Peyer's patch (tissue), 4 donors: ENCODE measurements around the gene NOTUM. TPM values are rescaled to one million over a fixed set of nuclear protein-coding genes. Genes with fewer than 3 reads are reported as not detected.

Experiments
- DNase-seq, 3 donors: peaks; one replicate each; pipeline ENCODE4 v3.0.0-alpha.2; 2017 to 2019
- H3K27ac ChIP-seq, 4 donors: fragments of 200-600 bp; sonication (generic); one replicate each; pipeline ENCODE4 v1.5.1; 2016 to 2019
- H3K27me3 ChIP-seq, 2 donors: fragments of 200-600 bp; sonication (generic); one replicate each; pipeline ENCODE4 v1.5.1; 2019
- H3K36me3 ChIP-seq, 3 donors: fragments of 200-600 bp; sonication (generic); one replicate each; pipeline ENCODE4 v1.5.1; 2016 to 2019
- H3K4me1 ChIP-seq, 4 donors: fragments of 200-600 bp; sonication (generic); one replicate each; pipeline ENCODE4 v1.5.1; 2016 to 2019
- H3K4me3 ChIP-seq, 4 donors: fragments of 200-600 bp; sonication (generic); 1 replicate in 3 of 4; 2 replicates in 1 of 4; pipeline ENCODE4 v1.5.1; 2016 to 2019; ENCODE audit warnings: mild to moderate bottlenecking in 1 of 4
- H3K9me3 ChIP-seq, 4 donors: fragments of 200-600 bp; sonication (generic); one replicate each; pipeline ENCODE4 v1.5.1; 2016 to 2019; ENCODE audit warnings: mild to moderate bottlenecking in 1 of 4
- CTCF ChIP-seq, 6 experiments: fragments of 450-650 bp in 4 of 6; fragments of 200-600 bp in 2 of 6; sonication (generic) in 1 of 6; IDR thresholded peaks; one replicate each; pipeline ENCODE4 v1.5.1; 2017 to 2019; ENCODE audit warnings: antibody characterized with exemption in 6 of 6, mild to moderate bottlenecking in 3 of 6, moderate library complexity in 1 of 6
- POLR2A ChIP-seq, 2 donors: fragments of 450-650 bp; IDR thresholded peaks; one replicate each; pipeline ENCODE4 v1.5.1; 2017; ENCODE audit warnings: antibody characterized with exemption in 2 of 2, mild to moderate bottlenecking in 2 of 2, moderate library complexity in 2 of 2
- total RNA-seq, 4 donors: library from RNA; depleted of rRNA; stranded (reverse); fragments of >200 nt; gene quantifications; one replicate each; pipeline ENCODE4 v1.1.0, GENCODE V29; 2016

NOTUM gene
- total RNA-seq, 4 donors from 2014 or later = 1.2 TPM; not detected in 3

DNA sequence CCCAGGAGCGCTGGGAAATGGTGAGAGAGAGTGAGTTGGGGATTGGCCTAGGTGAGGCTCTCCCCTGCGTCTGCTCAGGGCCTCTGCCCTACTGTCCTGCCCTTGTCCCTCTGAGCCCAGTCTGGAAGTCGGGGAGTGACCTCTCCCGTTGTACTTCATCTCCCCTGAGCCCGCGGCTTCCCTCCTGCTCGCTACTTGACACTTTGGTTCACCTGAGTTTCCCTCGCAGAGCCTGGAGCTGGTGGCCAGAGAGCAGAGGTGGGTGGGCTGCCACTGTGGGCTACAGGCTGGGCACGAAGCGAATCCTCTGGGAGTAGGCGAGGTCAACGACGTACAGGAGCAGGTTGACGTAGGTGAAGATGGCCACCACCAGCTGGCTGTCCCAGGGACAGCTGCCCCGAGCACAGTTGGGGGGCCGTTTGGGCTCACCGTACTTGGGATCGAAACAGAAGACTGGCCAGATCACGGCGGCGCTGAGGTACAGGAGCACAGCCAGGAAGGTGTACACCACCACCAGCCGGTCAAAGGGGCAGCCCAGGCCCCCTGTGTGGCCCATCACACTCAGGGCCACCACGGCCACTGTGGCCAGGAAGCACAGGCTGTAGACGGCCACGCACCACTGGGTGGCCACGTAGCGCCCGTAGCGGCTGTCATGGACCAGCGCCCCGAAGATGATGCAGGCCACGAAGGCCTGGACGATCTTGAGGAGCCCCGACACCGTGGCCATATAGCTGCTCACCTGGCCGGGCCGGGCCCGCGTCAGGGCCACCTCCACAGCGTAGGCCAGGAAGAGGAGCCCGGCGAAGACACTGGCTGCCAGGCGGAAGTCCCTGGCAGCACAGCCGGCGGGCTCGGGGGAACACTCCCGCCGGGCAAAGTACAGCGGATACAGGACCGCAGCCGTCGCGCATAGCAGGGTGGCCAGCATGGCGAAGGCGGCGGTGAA is 20.2 kb downstream of the NOTUM start:
- TF ChIP-seq POLR2A (IDR thresholded peaks at IDR 0.05) (no peak), CTCF (IDR thresholded peaks at IDR 0.05) (no peak)
- Histone ChIP-seq H3K27ac (no peak overlapping the region), H3K36me3 (no peaks in the 10 kb centered on the region), H3K4me1 (peaks cover 0 to 18% (median 5%) of the 10 kb centered on the region in 4 donors), H3K9me3 (no peaks in the 10 kb centered on the region), H3K4me3 (no peak overlapping the region), H3K27me3 (no peaks in the 10 kb centered on the region)
- no peak for DNase-seq

DNA sequence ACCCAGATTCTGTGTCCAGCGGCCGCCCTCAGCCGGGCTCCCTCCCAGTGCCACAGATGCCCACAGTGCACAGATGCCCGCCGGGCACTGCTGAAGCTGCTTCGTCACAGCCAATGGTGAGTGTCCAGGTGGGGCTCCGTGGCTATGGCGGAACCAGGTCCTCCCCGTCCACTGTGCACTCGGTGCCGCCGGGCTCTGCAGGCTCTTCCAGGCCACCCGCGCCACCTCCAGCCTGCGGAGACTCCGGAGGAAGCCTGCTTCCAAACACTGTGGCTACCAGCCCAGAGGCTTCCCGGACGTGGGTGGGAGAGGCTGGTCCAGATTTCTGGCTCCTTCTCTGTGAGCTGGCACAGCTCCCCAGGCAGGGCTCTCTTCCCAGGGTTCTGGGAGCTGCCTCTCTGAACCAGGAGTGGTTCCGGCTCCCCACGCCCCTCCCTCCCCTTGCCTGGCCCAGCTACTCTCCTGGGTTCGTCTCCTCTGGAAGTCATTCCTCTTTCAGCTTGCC is 21.1 kb downstream of the NOTUM start:
- no peak for TF ChIP-seq CTCF (IDR thresholded peaks at IDR 0.05)
- TF ChIP-seq POLR2A (IDR thresholded peaks at IDR 0.05) = no peak
- no peaks in the 10 kb centered on the region for H3K9me3 ChIP-seq
- H3K4me3 ChIP-seq = no peak overlapping the region
- peaks cover 0 to 18% (median 5%) of the 10 kb centered on the region in 4 donors for H3K4me1 ChIP-seq
- no peaks in the 10 kb centered on the region for H3K27me3 ChIP-seq
- no peak for DNase-seq
- H3K27ac ChIP-seq = no peak overlapping the region
- H3K36me3 ChIP-seq = no peaks in the 10 kb centered on the region

GRCh38 chr17:81939218-81939617 is 21.8 kb downstream of the NOTUM start:
- no peaks in the 10 kb centered on the region for H3K9me3 ChIP-seq
- no peak for DNase-seq
- no peaks in the 10 kb centered on the region for H3K27me3 ChIP-seq
- TF ChIP-seq CTCF (IDR thresholded peaks at IDR 0.05) (no peak), POLR2A (IDR thresholded peaks at IDR 0.05) (no peak)
- no peak overlapping the region for H3K4me3 ChIP-seq
- no peaks in the 10 kb centered on the region for H3K36me3 ChIP-seq
- peaks cover 0 to 18% (median 5%) of the 10 kb centered on the region in 4 donors for H3K4me1 ChIP-seq
- H3K27ac ChIP-seq = no peak overlapping the region

- TF ChIP-seq POLR2A (IDR thresholded peaks at IDR 0.05) = no peak
- no peak for TF ChIP-seq CTCF (IDR thresholded peaks at IDR 0.05)
These were observed 25.3 kb downstream of the NOTUM start for GRCh38 chr17:81935709-81936084.

DNA sequence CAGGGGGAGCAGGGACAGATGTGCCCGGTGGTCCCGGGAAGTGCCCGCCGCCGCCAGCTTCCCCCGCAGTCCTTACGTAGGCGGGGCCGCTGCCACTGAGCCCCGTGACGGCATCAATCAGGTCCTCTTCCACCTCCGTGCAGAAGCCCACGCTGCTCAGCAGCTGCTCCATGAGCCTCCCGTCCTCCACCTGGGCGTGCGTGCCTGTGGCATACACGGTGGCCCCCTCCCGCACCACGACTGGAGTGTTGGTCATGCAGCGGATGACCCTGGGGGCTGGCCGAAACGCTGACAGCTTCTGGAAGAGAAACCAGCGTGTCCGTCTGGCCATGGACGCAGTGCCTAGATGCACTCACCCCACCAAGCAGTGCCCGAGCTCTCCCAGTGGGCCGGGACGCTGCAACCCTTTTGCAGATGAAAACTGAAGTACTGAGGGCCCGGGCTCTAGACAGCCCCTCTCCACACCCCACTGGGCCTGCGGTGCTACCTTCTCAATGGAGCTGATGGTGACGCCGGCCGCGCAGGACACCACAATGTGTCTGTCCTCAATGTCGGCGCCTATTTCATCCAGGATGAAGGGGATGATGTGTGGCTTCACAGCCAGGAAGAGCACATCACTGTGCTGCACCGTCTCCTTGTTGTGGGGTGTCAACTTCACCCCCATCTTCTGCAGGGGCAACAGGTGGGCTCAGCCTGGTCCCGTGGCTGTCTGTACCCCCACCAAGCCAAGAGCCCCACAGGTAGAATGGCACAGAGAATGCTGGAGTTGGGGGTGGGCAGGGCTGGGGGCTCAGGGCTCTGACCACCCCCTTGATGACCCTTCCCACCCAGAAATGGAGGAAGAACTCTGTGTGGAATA is 25.9 kb downstream of the NOTUM start:
- Histone ChIP-seq H3K4me1 (peaks cover 0 to 21% (median 5%) of the 10 kb centered on the region in 4 donors), H3K27ac (no peak overlapping the region), H3K27me3 (no peaks in the 10 kb centered on the region), H3K9me3 (no peaks in the 10 kb centered on the region), H3K36me3 (no peaks in the 10 kb centered on the region), H3K4me3 (no peak overlapping the region)
- DNase-seq = peak in 1 of 3 donors; percentile 45
- no peak for TF ChIP-seq CTCF (IDR thresholded peaks at IDR 0.05)
- TF ChIP-seq POLR2A (IDR thresholded peaks at IDR 0.05) = no peak

More at GRCh38 chr17:81935709-81936084, 25.3 kb downstream of the NOTUM start:
- no peaks in the 10 kb centered on the region for H3K27me3 ChIP-seq
- H3K4me1 ChIP-seq = peaks cover 0 to 21% (median 5%) of the 10 kb centered on the region in 4 donors
- no peaks in the 10 kb centered on the region for H3K9me3 ChIP-seq
- no peak overlapping the region for H3K4me3 ChIP-seq
- no peak overlapping the region for H3K27ac ChIP-seq
- H3K36me3 ChIP-seq = no peaks in the 10 kb centered on the region
- no peak for DNase-seq
